ENCODE data around the gene PIK3CG.
A peak's percentile ranks its signal among the peaks of the same experiment; 100 is the strongest.

PIK3CG gene

DNA sequence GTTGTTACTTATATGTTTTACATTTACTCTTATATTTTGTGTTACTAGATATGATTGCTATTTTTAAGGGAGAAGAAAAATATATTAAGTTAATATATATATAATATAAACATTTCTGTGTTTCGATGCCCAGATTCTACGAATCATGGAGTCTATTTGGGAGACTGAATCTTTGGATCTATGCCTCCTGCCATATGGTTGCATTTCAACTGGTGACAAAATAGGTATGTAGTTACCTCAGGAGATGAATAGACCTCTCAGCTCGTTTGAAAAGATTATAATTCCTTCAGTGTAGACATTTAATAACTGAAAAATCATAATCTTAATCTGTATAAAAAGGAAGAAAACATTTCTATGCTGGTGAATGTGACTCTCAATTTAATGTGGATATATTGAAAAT, 16.9 kb downstream of the PIK3CG start:
- no peak for DNase-seq (ENCODE audit: low read depth)
- TF ChIP-seq, protein P1, sequence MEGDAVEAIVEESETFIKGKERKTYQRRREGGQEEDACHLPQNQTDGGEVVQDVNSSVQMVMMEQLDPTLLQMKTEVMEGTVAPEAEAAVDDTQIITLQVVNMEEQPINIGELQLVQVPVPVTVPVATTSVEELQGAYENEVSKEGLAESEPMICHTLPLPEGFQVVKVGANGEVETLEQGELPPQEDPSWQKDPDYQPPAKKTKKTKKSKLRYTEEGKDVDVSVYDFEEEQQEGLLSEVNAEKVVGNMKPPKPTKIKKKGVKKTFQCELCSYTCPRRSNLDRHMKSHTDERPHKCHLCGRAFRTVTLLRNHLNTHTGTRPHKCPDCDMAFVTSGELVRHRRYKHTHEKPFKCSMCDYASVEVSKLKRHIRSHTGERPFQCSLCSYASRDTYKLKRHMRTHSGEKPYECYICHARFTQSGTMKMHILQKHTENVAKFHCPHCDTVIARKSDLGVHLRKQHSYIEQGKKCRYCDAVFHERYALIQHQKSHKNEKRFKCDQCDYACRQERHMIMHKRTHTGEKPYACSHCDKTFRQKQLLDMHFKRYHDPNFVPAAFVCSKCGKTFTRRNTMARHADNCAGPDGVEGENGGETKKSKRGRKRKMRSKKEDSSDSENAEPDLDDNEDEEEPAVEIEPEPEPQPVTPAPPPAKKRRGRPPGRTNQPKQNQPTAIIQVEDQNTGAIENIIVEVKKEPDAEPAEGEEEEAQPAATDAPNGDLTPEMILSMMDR (IDR thresholded peaks at IDR 0.05; ENCODE audit: low read depth, low read length), result no peak
- no peak for TF ChIP-seq MYC (IDR thresholded peaks at IDR 0.05; ENCODE audit: low read depth, low read length)
- no peak for TF ChIP-seq POLR2A (IDR thresholded peaks at IDR 0.05; ENCODE audit: extremely low read depth, insufficient read length)
- TF ChIP-seq, protein P2, sequence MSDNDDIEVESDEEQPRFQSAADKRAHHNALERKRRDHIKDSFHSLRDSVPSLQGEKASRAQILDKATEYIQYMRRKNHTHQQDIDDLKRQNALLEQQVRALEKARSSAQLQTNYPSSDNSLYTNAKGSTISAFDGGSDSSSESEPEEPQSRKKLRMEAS (IDR thresholded peaks at IDR 0.05; ENCODE audit: low read depth, low read length), result no peak

DNA sequence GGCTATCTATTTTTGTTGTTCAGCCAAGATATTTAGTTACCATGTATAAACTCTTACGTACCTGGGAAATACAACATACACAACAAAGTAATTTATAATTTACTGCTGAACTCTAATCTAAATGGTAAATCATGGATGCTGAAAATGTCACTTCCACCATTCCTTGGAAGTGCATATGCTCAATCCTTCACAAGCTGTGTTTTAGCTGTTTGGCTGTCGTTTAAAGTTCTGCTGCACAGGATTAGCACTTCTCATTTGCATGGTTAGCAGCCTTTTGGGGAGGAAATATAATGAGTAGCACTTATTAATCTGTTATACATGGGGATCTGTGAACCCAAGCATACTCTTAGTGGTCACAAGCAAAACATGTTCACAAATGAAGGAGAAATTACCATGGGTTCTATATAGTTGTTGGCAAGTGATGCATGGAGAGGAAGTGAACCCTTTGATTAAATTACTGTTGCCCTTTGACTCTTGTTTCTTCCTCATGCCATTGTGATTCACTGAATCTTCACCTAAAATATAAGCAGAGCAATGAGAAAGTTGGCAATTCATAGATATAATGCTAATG, 18.5 kb downstream of the PIK3CG start:
- TF ChIP-seq, protein P1 (IDR thresholded peaks at IDR 0.05; ENCODE audit: low read depth, low read length), result no peak
- TF ChIP-seq, protein P2 (IDR thresholded peaks at IDR 0.05; ENCODE audit: low read depth, low read length), result no peak
- TF ChIP-seq MYC (IDR thresholded peaks at IDR 0.05; ENCODE audit: low read depth, low read length), result no peak
- no peak for TF ChIP-seq POLR2A (IDR thresholded peaks at IDR 0.05; ENCODE audit: extremely low read depth, insufficient read length)
- DNase-seq (ENCODE audit: low read depth), result no peak
- no peak overlapping the region for H3K4me3 ChIP-seq (ENCODE audit: low read depth, low read length)

More for the DNA sequence above, 16.9 kb downstream of the PIK3CG start:
- H3K4me3 ChIP-seq (ENCODE audit: low read depth, low read length), result no peak overlapping the region

DNA sequence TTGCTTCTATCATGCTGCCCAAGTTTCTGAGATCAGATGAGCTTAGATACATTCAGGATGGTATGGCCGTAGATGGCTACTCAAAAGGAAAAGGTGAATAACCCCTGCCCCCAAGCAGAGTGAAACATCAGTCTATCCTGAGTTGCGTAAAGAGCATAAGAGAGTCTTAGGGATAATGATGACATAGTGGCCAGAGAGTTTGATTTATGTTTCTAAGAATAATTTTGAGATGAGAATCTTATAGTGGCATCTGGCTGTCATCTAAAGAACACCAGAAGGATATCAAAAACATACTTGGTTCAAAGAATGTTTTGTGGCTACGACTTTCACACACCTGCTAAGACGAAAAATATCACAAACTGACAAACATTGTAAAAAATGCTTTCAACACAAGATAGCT, 20.6 kb downstream of the PIK3CG start:
- H3K4me3 ChIP-seq (ENCODE audit: low read depth, low read length), result no peak overlapping the region
- no peak for TF ChIP-seq MYC (IDR thresholded peaks at IDR 0.05; ENCODE audit: low read depth, low read length)
- TF ChIP-seq, protein P1 (IDR thresholded peaks at IDR 0.05; ENCODE audit: low read depth, low read length), result no peak
- TF ChIP-seq POLR2A (IDR thresholded peaks at IDR 0.05; ENCODE audit: extremely low read depth, insufficient read length), result no peak
- TF ChIP-seq, protein P2 (IDR thresholded peaks at IDR 0.05; ENCODE audit: low read depth, low read length), result no peak
- no peak for DNase-seq (ENCODE audit: low read depth)

DNA sequence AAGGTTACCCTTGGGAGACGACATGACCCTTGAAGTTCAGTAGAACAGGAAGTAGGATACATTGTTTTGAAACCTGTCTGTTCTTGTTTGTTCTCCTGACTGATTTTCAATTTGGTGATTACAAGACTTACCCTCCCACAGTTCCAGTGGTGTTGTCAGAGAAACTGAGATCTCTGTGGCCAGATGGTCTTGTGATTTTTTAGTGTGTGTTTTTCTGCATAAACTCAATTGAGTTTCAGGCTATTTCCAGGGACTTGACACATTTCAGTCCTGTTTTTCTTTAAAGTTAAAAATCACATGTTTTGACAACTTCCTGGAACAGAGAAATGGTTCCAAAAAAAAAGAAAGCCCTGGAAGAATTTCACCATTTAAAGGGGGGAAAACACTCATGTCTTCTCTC, 22.3 kb downstream of the PIK3CG start:
- TF ChIP-seq, protein P1 (IDR thresholded peaks at IDR 0.05; ENCODE audit: low read depth, low read length), result no peak
- H3K4me3 ChIP-seq (ENCODE audit: low read depth, low read length), result no peak overlapping the region
- DNase-seq (ENCODE audit: low read depth), result peak; percentile 43

DNA sequence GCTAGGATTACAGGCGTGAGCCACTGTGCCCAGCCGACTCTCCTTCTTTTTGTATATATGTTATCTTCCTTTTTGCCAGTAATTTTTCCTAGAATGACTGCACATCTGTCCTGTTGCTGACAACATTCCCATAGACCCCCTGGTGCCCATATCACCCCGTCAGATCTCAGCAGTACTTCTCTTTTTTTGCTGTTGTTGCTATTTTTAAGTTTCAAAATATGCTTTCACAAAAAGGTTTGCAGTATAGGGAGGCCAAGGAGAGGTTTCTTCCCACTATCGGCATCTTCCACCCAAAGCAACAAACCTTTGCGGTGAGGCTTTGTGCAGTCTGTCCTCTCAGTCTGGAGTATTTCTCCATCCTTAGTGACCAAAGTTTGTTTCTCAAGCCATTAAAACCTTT, 23.1 kb downstream of the PIK3CG start:
- no peak overlapping the region for H3K4me3 ChIP-seq (ENCODE audit: low read depth, low read length)
- DNase-seq (ENCODE audit: low read depth), result no peak
- no peak for TF ChIP-seq POLR2A (IDR thresholded peaks at IDR 0.05; ENCODE audit: extremely low read depth, insufficient read length)
- TF ChIP-seq, protein P2 (IDR thresholded peaks at IDR 0.05; ENCODE audit: low read depth, low read length), result no peak
- TF ChIP-seq, protein P1 (IDR thresholded peaks at IDR 0.05; ENCODE audit: low read depth, low read length), result no peak
- no peak for TF ChIP-seq MYC (IDR thresholded peaks at IDR 0.05; ENCODE audit: low read depth, low read length)

DNA sequence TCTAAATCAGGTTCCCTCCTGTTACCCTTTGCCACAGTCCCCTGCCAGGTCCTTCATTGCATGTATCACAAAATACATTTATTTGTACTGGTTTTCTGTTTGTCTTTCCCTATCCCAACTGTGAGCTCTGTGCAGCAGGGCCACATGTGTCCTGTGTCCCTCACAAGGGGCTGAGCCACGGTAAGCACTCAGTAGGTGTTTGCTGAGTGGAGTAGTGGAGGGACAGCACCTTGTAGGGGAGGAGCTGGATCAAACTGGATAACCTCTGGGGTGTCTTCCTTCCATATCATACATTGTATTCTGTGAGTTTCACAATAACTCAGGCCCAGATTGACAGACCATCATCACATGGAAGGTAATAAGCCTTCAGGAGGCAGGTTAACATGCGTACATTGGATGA, 25.9 kb downstream of the PIK3CG start:
- TF ChIP-seq, protein P2 (IDR thresholded peaks at IDR 0.05; ENCODE audit: low read depth, low read length), result no peak
- TF ChIP-seq, protein P1 (IDR thresholded peaks at IDR 0.05; ENCODE audit: low read depth, low read length), result no peak
- TF ChIP-seq MYC (IDR thresholded peaks at IDR 0.05; ENCODE audit: low read depth, low read length), result no peak
- TF ChIP-seq POLR2A (IDR thresholded peaks at IDR 0.05; ENCODE audit: extremely low read depth, insufficient read length), result no peak
- no peak for DNase-seq (ENCODE audit: low read depth)
- no peak overlapping the region for H3K4me3 ChIP-seq (ENCODE audit: low read depth, low read length)
